NOMO-1 (cell line): ENCODE data around the gene EYA4.
"Not testable (repeated sequence)": the region's sequence is repeated elsewhere in the genome, so short reads cannot be mapped to it uniquely, and the experiment has no call there.

Experiments used
- DNase-seq, 2 experiments: peaks; one replicate each; lab custom pipeline; 2025; ENCODE audit not compliant: unreplicated experiment in 2 of 2; lab: John Stamatoyannopoulos, UW

Gene EYA4

GRCh38 chr6:133393891-133394290, 152.7 kb downstream of the EYA4 start:
- no peak for DNase-seq

- no peak for DNase-seq
Observed at GRCh38 chr6:133394630-133395029, 153.5 kb downstream of the EYA4 start.

GRCh38 chr6:133396233-133396983, 155.3 kb downstream of the EYA4 start:
- DNase-seq: no peak

GRCh38 chr6:133396984-133397348, 155.8 kb downstream of the EYA4 start:
- DNase-seq: no peak

- not testable (repeated sequence) for DNase-seq
Observed at GRCh38 chr6:133397601-133398000, 156.4 kb downstream of the EYA4 start.

GRCh38 chr6:133399426-133399825, 158.3 kb downstream of the EYA4 start:
- DNase-seq: no peak

GRCh38 chr6:133404151-133404550, 163.0 kb downstream of the EYA4 start:
- DNase-seq: no peak

- no peak for DNase-seq
Observed at GRCh38 chr6:133404728-133405127, 163.6 kb downstream of the EYA4 start.

GRCh38 chr6:133407320-133408100, 166.4 kb downstream of the EYA4 start:
- no peak for DNase-seq

GRCh38 chr6:133408132-133408531, 167.0 kb downstream of the EYA4 start:
- no peak for DNase-seq

- no peak for DNase-seq
Observed at GRCh38 chr6:133408543-133408942, 167.4 kb downstream of the EYA4 start.

- no peak for DNase-seq
Observed at GRCh38 chr6:133410638-133411435, 169.7 kb downstream of the EYA4 start.

GRCh38 chr6:133411757-133412156, 170.6 kb downstream of the EYA4 start:
- no peak for DNase-seq

GRCh38 chr6:133415262-133415661, 174.1 kb downstream of the EYA4 start:
- DNase-seq: no peak

GRCh38 chr6:133418108-133418507, 177.0 kb downstream of the EYA4 start:
- DNase-seq: no peak

- DNase-seq: no peak
Observed at GRCh38 chr6:133423242-133423641, 182.1 kb downstream of the EYA4 start.

- no peak for DNase-seq
Observed at GRCh38 chr6:133424359-133424758, 183.2 kb downstream of the EYA4 start.

GRCh38 chr6:133426038-133426437, 184.9 kb downstream of the EYA4 start:
- DNase-seq: no peak

GRCh38 chr6:133428295-133428694, 187.1 kb downstream of the EYA4 start:
- DNase-seq: no peak

GRCh38 chr6:133430530-133430929, 189.4 kb downstream of the EYA4 start:
- no peak for DNase-seq

GRCh38 chr6:133431031-133431430, 189.9 kb downstream of the EYA4 start:
- no peak for DNase-seq
